Right cardiac atrium (tissue), 5 donors: ENCODE data around the gene SLC9A7. TPM values are rescaled to one million over a fixed set of nuclear protein-coding genes. Genes with fewer than 3 reads are reported as not detected.

ENCODE experiments used
- ATAC-seq, 2 donors: fragments of 200-7000 bp; cut with Tn5 transposase; one replicate each; pipeline versions ENCODE4 v1.8.0 to v1.9.1; 2020; ENCODE audit warnings: moderate library complexity in 2 of 2, mild to moderate bottlenecking in 1 of 2
- DNase-seq, 3 donors: peaks; one replicate each; pipeline ENCODE4 v3.0.0-alpha.2; 2020
- H3K27ac ChIP-seq: one replicate; pipeline ENCODE4 v1.5.1; 2013; ENCODE audit warnings: mild to moderate bottlenecking, low read length, control low read depth, moderate library complexity
- H3K27me3 ChIP-seq: one replicate; pipeline ENCODE4 v1.6.1; 2013; ENCODE audit not compliant: control insufficient read depth, insufficient read depth
- H3K4me1 ChIP-seq: one replicate; pipeline ENCODE4 v1.6.1; 2013; ENCODE audit warnings: low read length; ENCODE audit not compliant: control insufficient read depth, insufficient read depth
- H3K4me3 ChIP-seq: one replicate; pipeline ENCODE4 v1.5.1; 2013; ENCODE audit warnings: low read length, control low read depth
- H3K9me3 ChIP-seq: one replicate; pipeline ENCODE4 v1.6.1; 2013; ENCODE audit warnings: low read length; ENCODE audit not compliant: control insufficient read depth
- WGBS: extraction: QIAGEN DNeasy Blood & Tissue Kit; methylation state at CpG from one replicate; pipeline ENCODE4 v1.1.7; 2013; 5-methylcytosine and 5-hydroxymethylcytosine counted together
- intact Hi-C, 4 donors: fragments of 100-400 bp; cut with DNase I; formaldehyde crosslinking; loops; one replicate each; pipeline versions ENCODE4 v1.11.0 to v1.14.0; 2022 to 2023
- polyA plus RNA-seq: library from polyadenylated mRNA; stranded (reverse); fragments of 200-250 nt; gene quantifications from one replicate; pipeline ENCODE4 v1.2.3, GENCODE V29; 2013
- total RNA-seq, 4 donors: library from RNA; stranded (reverse); fragmentation: NEBNext Ultra II Directional; extraction: Animal tissue kit (Norgen Biotek cat#: 25700); gene quantifications; one replicate each; pipeline ENCODE4 v1.2.1, GENCODE V29; 2021
- donor health status: healthy with polysubstance abuse.
- donor health status: DM: no; HTN: yes; CAD: no.
- donor health status: DM: no; HTN: no; CAD: no.
- donor health status: DM: no; HTN: yes; CAD: no; lungs with severe emphysema.
- donor health status: DM: yes; HTN: yes; CAD: no.

Gene SLC9A7
- total and polyA plus RNA-seq, 5 donors, result 1.3 to 8.7 (median 5.2) TPM

- H3K27me3 ChIP-seq, result no peaks in the 10 kb centered on the region
- 57% methylated on average over 4 of the region's 4 CpGs for WGBS
- no peak overlapping the region for H3K4me3 ChIP-seq
- intact Hi-C loops, result no loop called here
- DNase-seq (peak in 1 of 3 donors; percentile 51), ATAC-seq (no peak)
- H3K27ac ChIP-seq, result peak overlapping the region; percentile 58
- peaks cover 17% of the 10 kb centered on the region for H3K4me1 ChIP-seq
- no peaks in the 10 kb centered on the region for H3K9me3 ChIP-seq
Observed at GRCh38 chrX:46627062-46627461, 131.9 kb downstream of the SLC9A7 start.

- intact Hi-C loops, result no loop called here
- DNase-seq (no peak), ATAC-seq (peak in 1 of 2 donors; percentile 30)
- peak overlapping the region; percentile 58 for H3K27ac ChIP-seq
- H3K4me1 ChIP-seq, result peaks cover 17% of the 10 kb centered on the region
- no peaks in the 10 kb centered on the region for H3K9me3 ChIP-seq
- 66% methylated on average over 7 of the region's 7 CpGs for WGBS
- H3K27me3 ChIP-seq, result no peaks in the 10 kb centered on the region
- no peak overlapping the region for H3K4me3 ChIP-seq
Observed at GRCh38 chrX:46626566-46626965, 132.4 kb downstream of the SLC9A7 start.

- no peak overlapping the region for H3K27ac ChIP-seq
- no peaks in the 10 kb centered on the region for H3K27me3 ChIP-seq
- WGBS, result 92% methylated on average over 6 of the region's 6 CpGs
- no peaks in the 10 kb centered on the region for H3K9me3 ChIP-seq
- no peak overlapping the region for H3K4me3 ChIP-seq
- ATAC-seq (no peak), DNase-seq (no peak)
- H3K4me1 ChIP-seq, result peaks cover 15% of the 10 kb centered on the region
- intact Hi-C loops, result no loop called here
Observed at GRCh38 chrX:46624090-46624786, 134.7 kb downstream of the SLC9A7 start.

GRCh38 chrX:46621572-46621971 is 137.3 kb downstream of the SLC9A7 start:
- no peak overlapping the region for H3K27ac ChIP-seq
- H3K4me3 ChIP-seq, result no peak overlapping the region
- no peaks in the 10 kb centered on the region for H3K27me3 ChIP-seq
- H3K4me1 ChIP-seq, result peaks cover 5% of the 10 kb centered on the region
- DNase-seq (no peak), ATAC-seq (no peak)
- intact Hi-C loops, result no loop called here
- H3K9me3 ChIP-seq, result no peaks in the 10 kb centered on the region
- WGBS, result 75% methylated on average over 3 of the region's 3 CpGs

- DNase-seq (no peak), ATAC-seq (no peak)
- Histone ChIP-seq H3K4me1 (peaks cover 3% of the 10 kb centered on the region), H3K9me3 (no peaks in the 10 kb centered on the region), H3K4me3 (no peak overlapping the region), H3K27ac (no peak overlapping the region), H3K27me3 (no peaks in the 10 kb centered on the region)
- intact Hi-C loops, result no loop called here
- 85% methylated on average over 4 of the region's 4 CpGs for WGBS
Observed at GRCh38 chrX:46620505-46620904, 138.4 kb downstream of the SLC9A7 start.

- H3K4me3 ChIP-seq, result no peak overlapping the region
- H3K27ac ChIP-seq, result no peak overlapping the region
- intact Hi-C loops, result no loop called here
Observed at GRCh38 chrX:46618947-46619346, 140.0 kb downstream of the SLC9A7 start.

GRCh38 chrX:46617906-46618305 is 141.0 kb downstream of the SLC9A7 start:
- no peaks in the 10 kb centered on the region for H3K27me3 ChIP-seq
- no peak overlapping the region for H3K27ac ChIP-seq
- no peaks in the 10 kb centered on the region for H3K9me3 ChIP-seq
- ATAC-seq (no peak), DNase-seq (no peak)
- H3K4me1 ChIP-seq, result peaks cover 1% of the 10 kb centered on the region
- intact Hi-C loops, result no loop called here
- no peak overlapping the region for H3K4me3 ChIP-seq

More at GRCh38 chrX:46618947-46619346, 140.0 kb downstream of the SLC9A7 start:
- Histone ChIP-seq H3K4me1 (peaks cover 5% of the 10 kb centered on the region), H3K9me3 (no peaks in the 10 kb centered on the region), H3K27me3 (no peaks in the 10 kb centered on the region)
- ATAC-seq, result no peak
- DNase-seq, result no peak

GRCh38 chrX:46611658-46612362 is 147.1 kb downstream of the SLC9A7 start:
- H3K27ac ChIP-seq, result no peak overlapping the region
- no peak overlapping the region for H3K4me3 ChIP-seq
- no peaks in the 10 kb centered on the region for H3K27me3 ChIP-seq
- intact Hi-C loops, result no loop called here
- H3K9me3 ChIP-seq, result no peaks in the 10 kb centered on the region
- H3K4me1 ChIP-seq, result peaks cover 1% of the 10 kb centered on the region
- DNase-seq, result no peak
- 87% methylated on average over 13 of the region's 13 CpGs for WGBS
- no peak for ATAC-seq

- intact Hi-C loops, result no loop called here
- 85% methylated on average over 5 of the region's 5 CpGs for WGBS
- Histone ChIP-seq H3K4me3 (no peak overlapping the region), H3K27ac (no peak overlapping the region), H3K4me1 (peaks cover 1% of the 10 kb centered on the region), H3K27me3 (no peaks in the 10 kb centered on the region), H3K9me3 (no peaks in the 10 kb centered on the region)
- no peak for ATAC-seq
- DNase-seq, result no peak
Observed at GRCh38 chrX:46610070-46610658, 148.8 kb downstream of the SLC9A7 start.

GRCh38 chrX:46607916-46608315 is 151.0 kb downstream of the SLC9A7 start:
- intact Hi-C loops, result no loop called here
- Histone ChIP-seq H3K27me3 (no peaks in the 10 kb centered on the region), H3K27ac (no peak overlapping the region), H3K9me3 (no peaks in the 10 kb centered on the region), H3K4me1 (no peaks in the 10 kb centered on the region), H3K4me3 (no peak overlapping the region)
- ATAC-seq (no peak), DNase-seq (no peak)
- WGBS, result 80% methylated on average over 11 of the region's 11 CpGs

- H3K27ac ChIP-seq, result peak overlapping the region; percentile 4
- WGBS, result 84% methylated on average over 6 of the region's 6 CpGs
- H3K4me1 ChIP-seq, result peaks cover 3% of the 10 kb centered on the region
Observed at GRCh38 chrX:46602468-46603102, 156.3 kb downstream of the SLC9A7 start.

More at GRCh38 chrX:46602468-46603102, 156.3 kb downstream of the SLC9A7 start:
- DNase-seq, result no peak
- intact Hi-C loops, result no loop called here
- H3K4me3 ChIP-seq, result no peak overlapping the region
- no peaks in the 10 kb centered on the region for H3K27me3 ChIP-seq
- no peaks in the 10 kb centered on the region for H3K9me3 ChIP-seq
- no peak for ATAC-seq
